HG03457 (cell line): ENCODE results near the gene NDUFAF8.

Experiments used
- ATAC-seq: cut with Tn5 transposase; IDR thresholded peaks from one replicate; pipeline ENCODE4 v1.9.1; 2021; ENCODE audit warnings: moderate number of reproducible peaks; ENCODE audit not compliant: unreplicated experiment

Gene NDUFAF8, protein sequence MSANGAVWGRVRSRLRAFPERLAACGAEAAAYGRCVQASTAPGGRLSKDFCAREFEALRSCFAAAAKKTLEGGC

GRCh38 chr17:81238815-81239713, at the start of gene NDUFAF8, which contains the start of gene TEPSIN:
Gene NDUFAF8 (plus strand): TSS chr17:81239318. CDS start chr17:81239364, 46 bp downstream.
Gene TEPSIN (minus strand): TSS chr17:81239055. CDS start chr17:81239033, 22 bp downstream.
- peak; percentile 73 for ATAC-seq

- ATAC-seq: no peak
Observed at GRCh38 chr17:81189670-81190530, 49.2 kb upstream of the NDUFAF8 start.

DNA sequence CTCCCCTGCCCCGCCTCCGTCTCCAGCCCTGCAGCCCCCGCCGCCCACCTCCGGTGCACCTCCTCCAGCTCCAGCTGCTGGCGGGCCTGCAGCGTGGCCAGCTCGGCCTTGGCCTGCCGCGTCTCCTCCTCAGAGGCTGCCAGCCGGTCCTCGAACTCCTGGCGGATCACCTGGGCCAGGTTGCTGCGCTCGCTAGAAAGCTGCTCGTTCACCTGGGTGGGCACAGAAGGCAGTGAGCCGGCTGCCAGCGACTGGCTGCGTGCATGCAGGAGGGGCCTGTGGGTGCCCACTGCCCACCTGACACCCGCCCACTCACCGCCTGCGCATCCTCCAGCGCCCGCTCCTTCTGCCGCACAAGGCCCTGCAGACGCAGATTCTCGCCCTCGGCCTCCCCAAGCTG, 48.5 kb upstream of the NDUFAF8 start:
- ATAC-seq: no peak

- no peak for ATAC-seq
Observed at GRCh38 chr17:81191116-81191515, 48.0 kb upstream of the NDUFAF8 start.

DNA sequence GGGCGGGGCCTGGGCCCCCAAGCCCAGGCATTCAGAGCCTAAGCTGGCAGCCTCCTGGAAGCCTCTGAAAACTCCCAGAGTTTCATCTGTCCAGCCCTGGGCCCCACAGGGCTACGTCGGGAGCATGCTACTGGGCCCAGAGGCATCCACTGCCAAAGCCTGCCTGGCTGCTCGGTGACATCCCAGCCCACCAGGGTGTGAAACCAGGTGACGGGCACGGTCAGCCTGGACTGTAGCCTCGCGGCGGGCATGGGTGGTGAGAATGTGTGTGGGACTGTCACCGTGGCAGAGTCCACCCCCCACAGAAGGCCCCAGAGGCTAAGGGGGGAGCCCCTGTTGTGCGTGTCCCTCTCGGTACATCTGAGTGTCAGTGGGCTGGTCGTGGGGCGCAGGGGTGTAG, 47.5 kb upstream of the NDUFAF8 start:
- no peak for ATAC-seq

DNA sequence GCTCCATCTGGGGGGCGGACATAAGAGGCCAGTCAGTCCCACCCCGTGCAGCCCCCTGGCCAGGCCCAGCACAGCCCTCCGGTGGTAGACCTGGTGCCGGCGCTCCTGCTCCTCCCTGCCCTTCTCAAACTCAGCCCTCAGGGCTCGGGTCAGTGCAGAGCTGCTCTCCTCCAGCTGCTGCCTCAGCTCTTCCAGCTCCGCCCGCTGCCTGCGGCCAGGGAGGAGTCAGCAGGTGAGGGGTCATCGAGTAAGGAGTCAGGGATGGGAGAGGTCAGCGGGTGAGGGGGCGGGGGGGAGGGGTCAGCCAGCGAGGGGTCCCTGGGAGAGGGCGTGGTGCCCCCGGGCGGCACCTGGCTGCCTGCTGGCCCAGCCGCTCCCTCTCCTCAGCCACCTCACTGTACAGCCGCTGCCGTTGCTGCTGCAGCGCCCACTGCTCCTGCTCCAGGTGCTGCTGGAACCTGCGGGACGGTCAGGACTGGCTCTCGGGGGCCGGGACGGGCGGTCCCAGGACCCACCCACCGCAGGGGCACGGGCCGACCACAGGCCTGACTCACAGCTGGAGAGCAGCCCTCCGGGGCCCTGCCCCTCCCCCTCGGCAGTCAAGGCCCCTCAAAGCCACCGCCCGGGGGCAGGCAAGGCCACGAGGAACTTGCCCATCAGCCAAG, 46.6 kb upstream of the NDUFAF8 start:
- ATAC-seq: no peak

GRCh38 chr17:81193051-81193410, 46.1 kb upstream of the NDUFAF8 start:
- no peak for ATAC-seq

DNA sequence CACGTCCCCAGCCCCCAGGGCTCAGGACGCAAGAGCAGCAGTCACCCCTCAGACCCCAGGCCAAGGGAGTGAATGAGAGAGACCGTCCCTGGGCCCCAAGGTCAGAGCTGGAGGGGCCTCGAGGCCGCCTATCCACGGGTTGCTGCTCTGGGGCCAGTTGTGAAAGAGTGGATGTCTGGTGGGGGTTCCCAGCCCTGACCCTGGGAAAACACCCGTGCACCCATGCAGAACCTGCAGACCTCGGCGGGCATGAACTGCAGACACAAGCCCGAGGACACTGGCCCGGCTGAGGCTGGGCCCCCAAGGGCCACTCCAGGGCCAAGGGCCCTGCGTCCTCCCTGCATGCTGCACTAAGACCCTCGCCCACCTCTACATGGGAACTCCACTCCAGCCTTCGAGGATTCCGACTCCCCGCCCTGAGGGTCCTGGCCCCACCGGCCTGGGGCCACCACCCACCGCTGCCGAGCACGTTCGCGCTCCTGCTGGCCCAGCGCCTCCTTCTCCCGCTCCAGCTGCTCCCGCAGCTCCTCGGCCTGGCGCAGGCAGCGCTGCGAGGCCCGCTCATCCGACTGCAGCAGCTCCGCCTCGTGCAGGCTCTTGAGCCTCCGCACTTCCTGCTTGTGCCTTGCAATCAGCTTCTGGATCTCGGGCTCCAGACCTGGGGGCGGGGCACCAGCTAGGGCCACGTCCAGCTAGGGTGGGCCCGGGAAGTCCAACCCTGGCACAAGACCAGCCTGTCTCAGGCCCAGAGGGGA, 45.5 kb upstream of the NDUFAF8 start:
- ATAC-seq: no peak

- ATAC-seq: no peak
Observed at GRCh38 chr17:81194225-81194760, 44.8 kb upstream of the NDUFAF8 start.

- no peak for ATAC-seq
Observed at GRCh38 chr17:81194941-81195901, 43.9 kb upstream of the NDUFAF8 start.

DNA sequence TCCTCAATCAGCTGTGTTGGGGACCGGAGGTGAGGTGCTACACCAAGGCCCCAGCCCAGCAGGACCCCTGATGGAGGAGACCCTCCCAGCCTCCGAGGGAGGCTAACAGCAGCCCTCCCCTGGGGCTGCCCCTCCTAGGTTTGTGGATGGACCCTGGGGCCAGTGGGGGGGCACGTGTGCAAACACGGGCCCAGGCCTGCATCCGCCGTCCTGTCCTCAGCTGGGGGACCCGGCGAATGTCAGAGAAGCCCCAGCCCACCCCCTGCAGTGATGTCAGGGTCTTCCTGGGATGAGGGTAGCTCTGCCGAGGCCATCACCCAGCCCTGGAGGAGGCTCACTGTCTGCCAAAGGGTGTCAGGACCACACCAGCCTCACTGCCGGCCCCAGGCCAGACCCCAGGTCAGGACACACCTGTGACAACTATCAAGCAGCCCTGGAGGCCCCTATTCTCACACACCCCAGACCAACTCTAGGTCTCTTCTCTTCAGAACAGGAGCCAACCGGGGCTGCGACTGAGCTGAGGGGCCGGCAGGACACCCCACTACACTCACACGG, 43.1 kb upstream of the NDUFAF8 start:
- no peak for ATAC-seq

DNA sequence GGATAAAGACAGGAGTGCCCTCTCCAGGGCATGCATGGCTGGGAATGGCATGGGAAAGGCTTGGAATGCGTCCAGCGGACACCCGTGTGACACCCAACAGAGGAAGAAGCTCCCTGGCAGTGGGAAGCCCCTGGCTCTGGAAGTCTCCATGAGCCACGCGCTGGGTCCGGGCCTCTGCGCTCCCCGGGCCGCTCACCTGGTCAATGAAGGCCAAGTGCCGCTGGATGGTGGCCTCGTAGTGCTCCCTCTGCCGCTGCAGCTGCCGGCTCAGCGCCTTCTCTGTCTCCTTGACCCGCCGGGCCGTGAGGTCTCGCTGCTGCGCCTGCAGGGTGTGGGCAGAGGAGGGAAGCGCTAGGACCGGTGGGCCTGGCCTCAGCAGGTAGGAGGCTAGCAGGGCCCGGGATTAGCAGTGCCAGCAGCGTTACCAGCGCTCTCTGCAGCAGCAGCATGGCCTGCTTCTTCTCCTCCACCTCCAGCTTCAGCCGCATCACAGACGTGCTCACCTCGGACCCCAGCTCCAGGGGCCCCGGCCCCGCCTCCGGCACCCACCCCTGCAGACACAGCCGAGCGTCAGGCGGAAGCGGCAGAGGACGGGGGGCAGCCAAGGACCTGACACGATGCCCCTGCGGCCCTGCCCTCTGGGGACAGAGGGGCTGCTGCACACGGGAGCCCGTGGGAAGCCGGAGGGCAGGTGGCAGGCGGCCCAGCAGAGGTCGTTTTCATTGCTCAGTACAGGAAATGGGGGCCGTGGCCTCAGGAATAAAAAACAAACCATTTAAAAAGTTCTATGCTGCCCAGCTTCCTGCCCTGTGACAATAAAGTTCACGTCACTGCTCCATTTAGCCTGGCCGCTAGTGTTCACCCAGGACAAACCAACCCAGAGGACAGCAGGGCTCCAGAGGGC, 42.4 kb upstream of the NDUFAF8 start:
- ATAC-seq: no peak

DNA sequence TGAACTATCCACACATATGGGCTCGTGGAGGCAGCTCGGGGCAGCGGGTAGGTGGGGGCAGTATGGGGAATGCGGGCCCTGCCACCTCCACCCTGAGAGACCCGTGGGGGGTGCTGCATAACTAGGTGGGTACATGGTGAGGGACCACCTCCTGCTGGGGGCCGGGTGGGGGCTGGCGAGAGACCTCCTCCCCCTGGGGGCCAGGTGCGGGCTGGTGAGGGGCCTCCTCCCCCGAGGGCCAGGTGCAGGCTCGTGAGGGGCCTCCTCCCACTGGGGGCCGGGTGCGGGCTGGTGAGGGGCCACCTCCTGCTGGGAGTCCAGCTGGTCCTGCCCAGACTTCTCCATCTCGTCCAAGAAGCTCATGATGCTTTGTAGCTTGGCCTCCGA, 41.7 kb upstream of the NDUFAF8 start:
- ATAC-seq: no peak

DNA sequence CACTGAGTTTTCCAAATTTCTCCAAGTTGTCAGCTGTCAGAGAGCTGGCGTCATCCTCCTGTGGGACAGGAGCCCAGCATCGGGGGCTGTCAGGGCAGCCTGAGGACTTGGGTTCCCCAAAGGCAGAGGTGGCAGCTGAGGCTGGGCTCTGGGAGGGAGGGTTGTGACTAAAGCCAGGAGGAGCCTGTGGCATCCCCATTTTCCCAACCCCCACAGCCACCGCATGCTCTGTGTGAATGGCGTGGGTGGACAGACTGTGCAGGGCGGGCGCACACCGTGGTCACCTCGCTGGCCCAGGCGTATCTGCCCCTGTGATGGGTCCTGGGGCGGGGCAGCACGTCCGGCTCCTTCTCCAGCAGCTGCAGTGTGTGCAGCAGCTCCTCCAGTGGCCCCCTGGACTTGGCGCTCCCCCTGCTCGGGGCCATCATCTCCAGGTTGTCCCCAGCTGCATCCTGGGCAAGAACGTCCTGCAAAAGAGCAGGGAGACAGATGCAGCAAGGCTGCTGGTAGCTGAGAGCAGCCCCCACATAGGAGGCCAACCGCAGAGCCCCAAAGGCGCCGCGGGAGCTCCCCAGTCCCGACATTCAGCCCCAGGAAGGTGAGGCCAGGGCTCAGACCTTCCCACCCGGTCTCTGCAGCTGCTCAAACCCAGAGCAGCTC, 41.2 kb upstream of the NDUFAF8 start:
- ATAC-seq: no peak

DNA sequence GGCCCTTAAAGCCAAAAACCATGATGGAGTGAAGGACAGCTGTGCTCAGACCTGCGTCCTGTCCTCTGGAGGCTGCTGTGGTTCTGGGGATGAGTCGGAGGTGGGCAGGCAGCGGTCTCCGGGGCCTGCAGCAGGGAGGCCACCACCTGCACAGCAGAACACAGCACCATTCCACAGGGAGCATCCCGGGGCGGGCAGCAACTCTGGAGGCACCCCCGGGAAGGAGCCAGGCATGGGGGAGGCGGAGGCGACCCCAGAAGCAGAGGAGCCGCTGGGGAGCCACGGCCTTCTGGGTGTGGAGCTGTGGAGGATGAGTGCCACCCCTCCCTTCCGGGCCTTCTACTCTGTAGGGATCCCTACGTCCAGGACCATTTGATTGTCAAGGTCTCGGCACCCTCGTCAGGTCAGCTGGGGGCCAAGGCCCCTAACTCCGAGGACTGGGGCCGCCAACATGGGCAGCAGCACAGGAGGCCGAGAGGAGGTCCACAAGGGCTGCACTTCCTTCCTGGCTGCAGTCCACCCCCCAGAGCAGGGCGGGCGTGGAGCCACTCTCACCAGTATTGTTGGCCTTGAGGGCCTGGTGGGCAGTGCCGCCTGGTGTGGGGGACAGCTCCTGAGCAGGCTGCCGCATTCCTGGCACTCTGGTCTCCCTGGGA, 40.2 kb upstream of the NDUFAF8 start:
- ATAC-seq: no peak

GRCh38 chr17:81199482-81199830, 39.7 kb upstream of the NDUFAF8 start:
- no peak for ATAC-seq

DNA sequence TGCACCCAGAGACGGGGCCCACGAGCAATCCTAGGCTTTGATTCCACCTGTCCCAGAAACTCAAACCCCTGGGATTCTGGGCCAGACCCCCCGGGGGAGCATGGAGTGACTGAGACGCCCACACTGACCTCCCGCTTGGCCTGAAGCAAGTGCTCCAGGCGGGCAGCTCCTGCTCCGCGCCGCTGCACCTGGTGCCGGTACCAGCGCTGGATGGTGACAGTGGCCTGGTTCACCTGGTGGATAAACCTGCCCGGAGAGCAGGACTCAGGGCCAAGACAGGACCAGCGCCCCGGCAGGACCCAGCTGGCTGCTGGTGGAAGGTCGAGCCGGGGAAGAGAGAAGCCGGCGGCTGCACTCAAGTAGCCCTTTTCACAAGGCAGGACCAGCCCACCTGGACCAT, 38.9 kb upstream of the NDUFAF8 start:
- no peak for ATAC-seq
